Measurements from ENCODE around the gene PERM1.

The PERM1 gene

GRCh38 chr1:1024771-1025699 is 43.1 kb upstream of the PERM1 start:
- DNase-seq (ENCODE audit: low spot score): no peak
- in situ Hi-C loops (cut with MboI; ENCODE audit: low pct_unique_long_range_greater_than_20kb, low sequenced_read_pairs, unreplicated experiment): no loop called here
- TF ChIP-seq, protein P1, sequence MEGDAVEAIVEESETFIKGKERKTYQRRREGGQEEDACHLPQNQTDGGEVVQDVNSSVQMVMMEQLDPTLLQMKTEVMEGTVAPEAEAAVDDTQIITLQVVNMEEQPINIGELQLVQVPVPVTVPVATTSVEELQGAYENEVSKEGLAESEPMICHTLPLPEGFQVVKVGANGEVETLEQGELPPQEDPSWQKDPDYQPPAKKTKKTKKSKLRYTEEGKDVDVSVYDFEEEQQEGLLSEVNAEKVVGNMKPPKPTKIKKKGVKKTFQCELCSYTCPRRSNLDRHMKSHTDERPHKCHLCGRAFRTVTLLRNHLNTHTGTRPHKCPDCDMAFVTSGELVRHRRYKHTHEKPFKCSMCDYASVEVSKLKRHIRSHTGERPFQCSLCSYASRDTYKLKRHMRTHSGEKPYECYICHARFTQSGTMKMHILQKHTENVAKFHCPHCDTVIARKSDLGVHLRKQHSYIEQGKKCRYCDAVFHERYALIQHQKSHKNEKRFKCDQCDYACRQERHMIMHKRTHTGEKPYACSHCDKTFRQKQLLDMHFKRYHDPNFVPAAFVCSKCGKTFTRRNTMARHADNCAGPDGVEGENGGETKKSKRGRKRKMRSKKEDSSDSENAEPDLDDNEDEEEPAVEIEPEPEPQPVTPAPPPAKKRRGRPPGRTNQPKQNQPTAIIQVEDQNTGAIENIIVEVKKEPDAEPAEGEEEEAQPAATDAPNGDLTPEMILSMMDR (IDR thresholded peaks at IDR 0.05; ENCODE audit: extremely low read depth, insufficient read depth, missing control alignments): no peak

GRCh38 chr1:1024149-1024770 is 42.4 kb upstream of the PERM1 start:
- in situ Hi-C loops (cut with MboI; ENCODE audit: low pct_unique_long_range_greater_than_20kb, low sequenced_read_pairs, unreplicated experiment): no loop called here
- DNase-seq (ENCODE audit: low spot score): no peak
- TF ChIP-seq, protein P1 (IDR thresholded peaks at IDR 0.05; ENCODE audit: extremely low read depth, insufficient read depth, missing control alignments): no peak

- in situ Hi-C loops (cut with MboI; ENCODE audit: low pct_unique_long_range_greater_than_20kb, low sequenced_read_pairs, unreplicated experiment): no loop called here
- TF ChIP-seq, protein P1 (IDR thresholded peaks at IDR 0.05; ENCODE audit: extremely low read depth, insufficient read depth, missing control alignments): no peak
- DNase-seq (ENCODE audit: low spot score): no peak
Measured at GRCh38 chr1:1023700-1024099, 41.8 kb upstream of the PERM1 start.

DNA sequence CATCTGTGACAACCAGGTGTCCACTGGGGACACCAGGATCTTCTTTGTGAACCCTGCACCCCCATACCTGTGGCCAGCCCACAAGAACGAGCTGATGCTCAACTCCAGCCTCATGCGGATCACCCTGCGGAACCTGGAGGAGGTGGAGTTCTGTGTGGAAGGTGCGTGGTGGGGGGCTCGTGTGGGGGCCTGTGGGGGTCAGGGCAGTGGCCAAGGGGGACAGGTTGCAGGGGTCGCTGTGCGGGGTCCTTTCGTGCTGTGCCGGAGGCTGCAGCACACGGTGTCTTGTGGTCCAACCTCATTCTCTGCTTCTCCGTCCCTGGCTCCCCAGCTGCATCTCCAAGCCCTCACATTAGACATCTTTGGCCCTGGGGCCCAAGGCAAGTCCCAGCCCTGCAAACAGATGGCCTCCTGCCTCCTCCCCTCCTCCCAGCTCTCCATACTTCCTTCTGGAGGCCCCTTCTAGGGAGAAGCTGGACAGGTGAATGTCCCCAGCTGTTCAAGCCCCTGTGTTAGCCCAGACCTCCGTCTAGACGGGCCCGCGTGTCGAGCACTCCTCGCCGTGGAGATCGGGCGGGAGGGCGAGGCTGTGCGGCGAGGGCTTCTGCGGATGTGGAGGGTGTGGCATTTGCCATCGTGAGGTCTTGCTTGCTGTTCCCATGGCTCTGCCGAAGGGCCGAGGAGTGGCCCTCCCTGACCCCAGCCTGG is 40.6 kb upstream of the PERM1 start:
- TF ChIP-seq, protein P1 (IDR thresholded peaks at IDR 0.05; ENCODE audit: extremely low read depth, insufficient read depth, missing control alignments): no peak
- in situ Hi-C loops (cut with MboI; ENCODE audit: low pct_unique_long_range_greater_than_20kb, low sequenced_read_pairs, unreplicated experiment): no loop called here
- DNase-seq (ENCODE audit: low spot score): no peak

GRCh38 chr1:1021920-1022259 is 40.0 kb upstream of the PERM1 start:
- TF ChIP-seq, protein P1 (IDR thresholded peaks at IDR 0.05; ENCODE audit: extremely low read depth, insufficient read depth, missing control alignments): no peak
- no peak for DNase-seq (ENCODE audit: low spot score)

DNA sequence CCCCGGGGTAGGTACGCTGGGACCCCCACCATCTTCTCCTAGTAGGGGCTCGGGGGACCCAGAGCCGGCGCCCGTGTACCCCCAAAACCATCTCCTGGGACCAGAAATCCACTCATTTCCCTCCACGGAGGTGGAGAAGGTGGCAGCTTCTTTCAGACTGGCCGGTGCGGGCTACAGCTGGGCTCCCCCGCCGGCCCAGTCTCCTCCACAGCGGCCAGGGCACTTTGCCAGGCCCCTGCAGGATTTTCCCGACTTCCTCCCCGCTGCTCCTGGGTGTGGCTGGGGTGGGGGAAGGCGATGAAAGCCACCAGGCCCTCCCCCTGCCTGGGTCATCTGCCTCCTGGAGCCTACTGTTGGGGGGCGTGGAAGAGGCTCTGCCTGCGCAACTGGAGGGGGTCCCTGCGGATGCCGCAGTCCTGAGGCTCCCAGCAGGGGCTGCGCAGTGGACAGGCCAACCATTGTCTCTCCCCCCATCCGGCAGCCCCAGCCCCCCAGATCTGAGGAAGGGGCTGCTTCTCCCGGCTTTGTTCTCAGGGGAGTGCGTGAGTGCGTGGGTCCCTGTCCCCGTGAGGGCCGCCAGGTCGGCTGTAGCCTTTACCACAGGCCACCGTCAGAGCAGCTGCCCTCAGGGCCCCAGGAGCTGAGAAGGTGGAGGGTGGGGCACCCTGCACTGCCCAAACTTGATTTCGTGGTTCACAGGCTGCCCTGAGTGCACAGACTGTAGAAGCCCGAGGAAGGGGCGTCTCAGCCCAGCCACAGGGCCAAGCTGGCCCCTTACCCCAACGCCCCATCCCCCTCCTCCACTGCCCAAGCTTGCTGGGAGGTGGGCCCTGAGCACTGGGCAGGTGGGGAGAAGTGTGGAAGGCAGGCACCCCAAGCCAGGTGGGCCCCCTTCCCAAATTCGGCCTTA is 39.4 kb upstream of the PERM1 start:
- no peak for DNase-seq (ENCODE audit: low spot score)
- in situ Hi-C loops (cut with MboI; ENCODE audit: low pct_unique_long_range_greater_than_20kb, low sequenced_read_pairs, unreplicated experiment): no loop called here
- TF ChIP-seq, protein P1 (IDR thresholded peaks at IDR 0.05; ENCODE audit: extremely low read depth, insufficient read depth, missing control alignments): no peak

More at GRCh38 chr1:1021920-1022259, 40.0 kb upstream of the PERM1 start:
- in situ Hi-C loops (cut with MboI; ENCODE audit: low pct_unique_long_range_greater_than_20kb, low sequenced_read_pairs, unreplicated experiment): no loop called here

Data from GM13977 (cell line).